ENCODE data around the gene LMF1.

LMF1 gene

GRCh38 chr16:881219-882097 is 89.3 kb downstream of the LMF1 start:
- DNase-seq (ENCODE audit: low read depth), result no peak

DNA sequence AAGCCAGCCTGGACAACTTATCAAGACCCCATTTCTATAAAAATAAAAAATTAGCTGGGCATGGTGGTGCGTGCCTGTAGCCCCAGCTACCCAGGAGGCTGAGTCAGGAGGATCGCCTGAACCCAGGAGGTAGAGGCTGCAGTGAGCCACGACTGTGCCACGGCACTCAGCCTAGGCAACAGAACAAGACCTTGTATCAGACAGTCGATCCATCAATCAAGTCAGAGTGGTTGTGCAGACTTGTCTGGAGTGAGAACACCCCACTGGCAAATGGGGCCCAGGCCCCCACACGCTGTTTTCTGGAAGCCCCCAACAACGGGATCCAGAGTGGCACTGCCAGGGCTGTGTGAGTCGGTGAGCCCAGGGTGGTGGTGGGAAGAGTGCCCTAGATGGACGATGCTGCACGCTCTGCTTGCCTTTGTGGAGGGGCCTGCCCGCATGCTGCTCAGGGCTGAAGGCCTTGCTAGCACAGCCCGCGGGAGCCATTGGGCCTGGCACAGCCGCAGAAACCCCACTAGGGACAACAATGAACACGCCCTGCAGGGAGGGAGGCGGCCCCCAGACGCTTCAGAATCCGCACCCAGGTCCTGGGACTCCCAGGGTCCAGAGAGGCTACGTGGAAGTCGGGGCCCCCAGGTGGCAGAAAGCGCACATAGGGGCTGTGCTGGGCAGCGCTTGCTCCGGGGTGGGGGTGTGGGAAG is 90.2 kb downstream of the LMF1 start:
- DNase-seq (ENCODE audit: low read depth), result no peak

DNA sequence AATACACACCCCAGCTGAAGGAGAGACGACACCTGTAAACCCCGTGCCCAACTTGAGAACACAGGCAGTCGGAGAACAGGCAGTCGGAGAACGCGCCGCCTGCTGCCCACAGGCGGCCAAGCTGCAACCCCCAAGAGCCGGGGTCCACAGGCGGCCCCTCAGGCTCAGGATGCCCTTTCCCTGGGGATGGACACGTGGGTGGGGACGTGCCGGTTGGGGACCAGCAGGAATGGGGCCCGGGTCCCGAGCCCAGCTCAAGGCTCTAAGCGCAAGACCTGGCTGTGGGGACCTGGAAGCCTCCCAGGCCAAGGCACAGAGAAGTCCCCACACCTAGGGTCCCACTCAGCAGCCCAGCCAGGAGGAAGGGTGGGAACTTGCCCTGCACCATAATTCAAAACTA is 90.8 kb downstream of the LMF1 start:
- DNase-seq (ENCODE audit: low read depth), result no peak

DNA sequence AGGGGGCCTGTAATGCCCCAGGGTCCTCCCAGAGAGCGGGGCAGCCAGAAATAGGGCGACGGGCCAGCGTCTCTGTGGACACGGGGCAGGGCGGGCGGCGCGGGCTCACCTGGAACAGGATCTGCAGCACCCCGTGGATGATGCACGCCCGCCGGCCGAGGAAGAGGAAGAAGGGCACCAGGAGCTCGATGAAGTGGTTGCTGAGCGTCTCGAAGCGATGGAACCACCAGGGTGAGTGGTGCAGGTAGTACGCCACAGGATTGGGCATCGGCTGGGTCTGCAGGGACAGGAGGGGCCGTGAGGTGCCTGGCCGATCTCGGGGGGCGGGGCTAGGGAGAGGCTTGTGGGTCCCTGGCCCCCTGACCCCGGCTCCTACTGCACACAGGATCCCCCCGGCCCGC is 91.3 kb downstream of the LMF1 start:
- no peak for DNase-seq (ENCODE audit: low read depth)

DNA sequence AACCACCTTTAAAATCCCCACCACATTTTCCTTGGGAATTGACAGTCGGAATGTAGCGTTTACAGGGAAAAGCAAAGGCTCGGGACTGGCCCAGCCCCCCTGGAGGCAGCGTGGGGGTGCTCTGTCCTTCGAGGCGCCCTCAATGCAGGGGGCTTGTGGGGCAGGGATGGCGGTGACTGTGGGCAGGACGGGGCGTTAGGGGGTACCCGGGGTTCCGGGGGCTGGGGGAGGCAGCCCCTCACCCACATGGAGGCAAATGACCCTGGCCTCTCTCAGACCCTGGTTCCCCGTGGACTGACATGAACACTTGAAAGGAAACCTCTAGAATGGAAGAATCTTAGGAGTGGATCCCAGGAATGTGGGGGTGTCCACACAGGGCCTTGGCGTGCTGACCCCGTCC is 91.9 kb downstream of the LMF1 start:
- DNase-seq (ENCODE audit: low read depth), result no peak

DNA sequence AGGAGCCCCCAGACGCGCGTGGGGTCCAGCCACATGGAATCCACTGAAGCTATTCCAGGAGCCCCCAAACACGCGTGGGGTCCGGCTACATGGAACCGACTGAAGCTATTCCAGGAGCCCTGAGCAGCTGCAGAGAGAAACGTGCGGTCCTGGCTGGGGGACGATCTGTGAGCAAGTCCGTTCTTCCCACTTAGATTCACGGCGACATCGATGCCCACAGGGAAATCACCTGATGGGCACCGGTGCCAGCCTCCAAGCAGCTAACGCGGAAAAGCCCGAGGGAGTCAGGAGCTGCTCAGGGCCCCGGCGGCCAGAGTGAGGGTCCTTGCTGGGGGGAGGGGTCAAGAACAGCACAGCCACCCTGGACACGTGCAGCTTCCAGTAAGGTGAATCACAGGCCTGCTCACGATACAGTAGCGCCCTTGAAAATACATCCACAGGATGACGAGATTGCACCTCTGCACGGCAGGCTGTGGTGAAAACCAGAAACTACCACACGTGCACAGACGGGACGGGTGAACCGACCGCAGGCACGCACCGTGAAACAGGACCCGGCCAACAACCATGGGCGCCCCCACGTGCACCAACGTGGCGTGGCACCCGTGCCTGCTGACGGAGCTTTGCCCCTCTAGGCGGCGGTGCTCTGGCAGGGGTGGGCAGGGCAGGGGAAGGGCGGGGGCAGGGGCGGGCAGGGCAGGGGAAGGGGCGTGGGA is 92.6 kb downstream of the LMF1 start:
- DNase-seq (ENCODE audit: low read depth), result no peak

DNA sequence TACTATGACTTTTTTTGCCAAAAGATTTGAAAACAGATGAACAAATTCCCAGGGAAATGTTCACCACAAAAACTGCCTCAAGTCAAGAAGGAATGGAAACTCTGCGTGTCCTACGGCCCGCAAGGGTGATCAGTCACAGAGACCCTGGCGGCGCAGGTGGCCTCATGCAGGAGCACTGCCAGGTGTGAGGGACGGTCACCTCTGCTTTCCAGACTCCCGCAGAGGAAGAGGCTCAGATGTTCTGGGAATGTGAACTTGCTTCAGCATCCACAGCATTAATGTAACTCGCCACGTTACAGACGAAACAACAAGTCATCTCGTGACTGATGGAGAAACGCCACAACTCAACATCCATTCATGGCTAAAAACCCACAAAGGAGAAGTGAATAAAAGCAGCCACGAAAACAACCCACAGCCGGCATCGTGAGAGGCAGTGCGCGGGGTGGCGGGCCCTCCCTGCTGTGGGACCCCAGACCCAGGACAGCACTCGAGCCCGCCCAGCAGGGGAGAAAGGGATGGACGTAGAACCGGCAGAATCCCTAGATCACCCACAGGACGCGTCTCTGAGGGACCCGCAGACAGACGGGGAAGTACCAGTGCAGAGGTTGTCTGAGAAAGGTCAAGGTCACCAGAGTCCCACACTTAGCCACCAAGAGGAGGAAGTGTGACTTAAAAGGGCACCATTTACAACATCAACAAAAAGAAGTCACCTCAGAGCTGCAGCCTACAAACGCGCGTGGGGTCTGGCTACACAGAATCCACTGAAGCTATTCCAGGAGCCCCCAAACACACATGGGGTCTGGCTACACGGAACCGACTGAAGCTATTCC is 93.3 kb downstream of the LMF1 start:
- DNase-seq (ENCODE audit: low read depth), result no peak

DNA sequence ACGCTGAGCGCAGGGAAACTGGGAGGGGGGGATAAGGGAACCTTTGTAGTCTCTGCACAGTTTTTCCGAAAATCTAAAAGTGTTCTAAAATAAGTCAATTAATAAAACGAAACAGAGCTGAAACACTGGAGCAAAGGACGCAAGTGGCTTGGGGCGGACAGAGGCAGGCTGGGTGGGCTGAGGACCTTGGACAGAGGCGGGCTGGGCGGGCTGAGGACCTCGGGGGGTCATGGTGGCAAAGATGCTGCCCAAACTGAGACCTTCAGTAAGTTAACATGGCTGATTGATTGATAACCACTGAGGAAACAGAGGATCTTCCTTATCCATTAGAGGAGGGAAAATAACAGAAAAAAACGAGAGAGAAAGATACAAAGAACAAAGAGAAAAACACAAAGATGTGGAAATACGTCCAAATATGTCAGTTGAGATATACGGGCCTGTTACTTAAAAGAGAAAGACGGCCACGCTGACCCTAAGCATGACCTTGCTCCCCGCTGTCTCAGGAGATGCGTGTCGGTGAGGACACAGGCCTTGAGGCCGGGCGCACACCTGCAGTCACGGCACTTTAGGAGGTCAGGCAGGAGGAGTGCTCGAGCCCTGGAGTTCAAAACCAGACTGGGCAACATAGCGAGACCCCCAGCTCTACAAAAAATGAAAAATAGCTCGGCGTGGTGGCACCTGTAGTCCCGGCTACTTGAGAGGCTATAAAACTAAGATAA is 94.1 kb downstream of the LMF1 start:
- DNase-seq (ENCODE audit: low read depth), result no peak

DNA sequence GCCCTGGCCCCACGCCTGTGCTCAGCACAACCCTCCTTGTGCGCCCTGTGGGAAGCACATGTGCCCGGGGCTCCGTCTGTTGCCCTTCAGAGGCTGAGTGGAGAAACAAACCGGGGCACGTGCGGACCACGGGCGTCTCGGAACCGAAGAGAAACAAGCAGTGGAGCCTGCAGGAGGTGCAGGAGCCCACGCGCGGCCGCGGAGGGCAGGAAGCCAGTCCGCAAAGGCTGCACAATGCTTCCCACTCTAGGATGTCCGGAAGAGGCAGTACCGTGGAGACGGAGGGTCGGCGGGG is 94.8 kb downstream of the LMF1 start:
- DNase-seq (ENCODE audit: low read depth), result no peak

DNA sequence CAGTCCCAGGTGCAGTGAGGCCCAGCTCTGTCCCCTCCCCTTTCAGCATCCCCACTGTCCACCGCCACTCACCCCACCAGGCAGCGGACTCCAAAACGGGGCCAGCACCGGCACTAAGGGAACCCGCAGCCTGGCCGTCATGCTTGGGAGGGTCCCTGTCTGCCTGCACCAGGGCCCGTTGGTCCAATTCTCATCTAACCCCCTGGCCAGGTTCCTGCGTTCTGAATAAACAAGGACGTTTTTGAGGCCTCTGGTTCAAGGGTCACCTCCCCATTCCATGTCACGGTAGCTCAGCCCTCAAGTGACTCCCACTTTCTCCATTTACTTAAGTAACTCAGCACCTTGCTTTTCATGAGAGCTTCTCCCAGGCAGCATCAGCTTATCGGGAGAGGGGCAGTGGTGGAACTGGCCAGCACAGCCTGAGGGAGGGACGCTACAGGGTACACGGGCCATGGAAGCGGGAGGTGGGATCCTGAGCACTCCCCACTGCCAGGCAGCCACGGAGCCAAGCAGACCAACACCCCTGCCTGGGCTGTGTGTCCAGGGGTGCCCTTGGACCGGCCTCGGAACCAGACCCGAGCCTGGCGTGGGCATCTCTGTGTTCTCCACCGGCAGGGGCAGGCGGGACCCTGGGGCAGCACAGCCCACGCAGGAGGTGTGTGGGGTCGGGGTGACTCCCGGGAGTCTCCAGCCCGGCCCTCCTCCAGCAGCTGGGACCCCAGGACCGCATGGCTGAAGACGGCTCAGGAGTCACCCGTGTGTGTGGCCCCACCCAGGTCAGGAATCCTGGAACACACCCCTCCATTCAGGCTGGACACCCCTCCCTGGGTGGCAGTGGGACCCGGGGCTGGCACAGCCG is 95.4 kb downstream of the LMF1 start:
- no peak for DNase-seq (ENCODE audit: low read depth)

DNA sequence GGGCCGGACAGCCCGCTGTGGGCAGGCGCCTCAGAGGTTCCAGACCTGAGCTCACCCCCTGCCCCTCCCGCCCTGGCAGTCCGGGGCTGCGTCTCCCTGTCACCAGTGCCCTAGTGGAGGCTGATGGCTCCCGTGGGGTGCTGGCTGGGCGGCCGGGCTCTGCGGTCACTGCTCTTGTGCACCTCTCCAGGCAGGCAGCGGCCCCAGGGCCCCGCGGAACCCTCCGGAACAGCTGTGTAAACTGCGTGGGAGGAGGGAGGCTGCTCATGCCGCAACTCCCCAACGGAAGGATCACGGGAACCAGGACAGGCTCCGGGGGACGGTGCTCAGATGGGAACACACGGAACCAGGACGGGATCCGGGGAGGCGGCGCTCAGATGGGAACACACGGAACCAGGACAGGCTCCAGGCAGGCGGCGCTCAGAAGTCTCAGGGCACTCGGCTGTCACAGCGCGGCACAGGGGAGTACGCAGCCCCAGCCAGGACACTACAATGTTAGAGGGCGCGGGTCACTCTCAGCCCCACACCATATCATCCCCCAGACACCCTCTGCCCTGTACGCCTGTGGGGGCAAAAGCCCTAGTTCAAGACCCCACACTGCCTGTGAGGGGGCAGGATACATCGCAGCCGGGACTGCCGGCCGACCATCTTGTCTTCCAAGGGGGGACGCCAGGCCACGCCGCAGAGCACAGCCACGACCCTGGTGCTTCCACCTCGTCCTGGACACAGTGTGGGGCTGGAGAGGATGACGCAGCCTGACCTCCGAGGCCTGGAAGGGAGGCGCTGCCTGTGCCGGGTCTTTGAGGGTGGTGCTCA is 96.2 kb downstream of the LMF1 start:
- DNase-seq (ENCODE audit: low read depth), result no peak

DNA sequence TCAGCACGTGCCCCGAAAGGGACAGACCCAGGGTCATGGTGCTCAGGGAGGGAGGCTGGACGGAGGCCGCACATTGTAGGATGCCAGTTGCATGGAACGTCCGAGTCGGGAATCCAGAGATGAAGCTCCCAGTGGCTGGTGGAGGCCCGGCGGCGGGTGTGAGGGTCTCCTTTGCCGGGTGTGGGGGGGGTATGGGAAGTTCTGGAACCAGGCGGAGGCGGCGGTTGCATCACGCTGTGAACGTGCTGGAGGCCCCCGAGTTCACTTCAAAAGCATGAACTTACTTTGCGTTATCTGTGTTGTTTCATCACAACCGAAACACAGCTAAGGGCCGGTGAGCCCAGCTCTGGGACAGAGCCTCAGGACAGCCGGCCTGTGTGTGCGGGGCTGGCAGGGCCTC is 96.9 kb downstream of the LMF1 start:
- no peak for DNase-seq (ENCODE audit: low read depth)

- no peak for DNase-seq (ENCODE audit: low read depth)
Observed at GRCh38 chr16:873243-873661, 97.5 kb downstream of the LMF1 start.

DNA sequence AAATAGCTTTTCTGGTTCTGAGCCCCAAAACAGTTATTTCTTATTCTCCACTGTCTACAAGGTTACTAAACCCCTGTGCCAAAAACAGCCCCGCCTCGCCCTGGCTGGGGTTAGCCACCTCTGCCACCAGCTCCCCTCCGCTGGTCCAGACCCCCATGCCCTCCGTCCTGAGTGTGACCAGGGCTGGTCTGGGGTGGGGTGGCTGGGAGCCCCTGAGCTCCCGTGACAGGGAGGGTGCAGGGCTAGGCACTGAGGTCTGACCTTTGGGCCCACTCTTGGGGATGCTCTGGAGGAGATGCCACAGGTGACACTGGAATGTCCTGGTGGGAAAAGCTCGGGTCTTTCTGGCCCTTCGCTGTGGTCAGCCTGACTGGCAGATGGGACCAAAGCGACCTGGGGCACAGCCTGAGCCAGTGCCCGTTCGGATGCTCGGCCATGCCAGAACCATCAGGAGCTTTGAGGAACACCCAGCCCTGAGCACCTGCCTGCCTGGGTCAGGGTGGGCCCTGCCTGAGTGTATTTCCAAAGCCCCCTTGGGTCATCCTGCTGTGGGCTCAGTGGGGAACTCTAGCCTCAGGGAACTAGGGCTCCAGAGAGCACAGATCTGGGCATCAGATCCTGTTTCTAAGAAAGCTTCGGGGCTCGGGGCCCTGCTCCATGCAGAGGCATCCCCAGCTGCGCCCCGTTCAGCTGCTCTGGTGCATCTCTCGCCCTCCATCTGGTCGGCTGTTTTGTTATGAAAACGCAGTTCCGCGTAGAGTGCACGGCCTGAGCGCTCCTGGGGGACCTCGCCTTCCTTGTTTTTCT is 98.1 kb downstream of the LMF1 start:
- no peak for DNase-seq (ENCODE audit: low read depth)

DNA sequence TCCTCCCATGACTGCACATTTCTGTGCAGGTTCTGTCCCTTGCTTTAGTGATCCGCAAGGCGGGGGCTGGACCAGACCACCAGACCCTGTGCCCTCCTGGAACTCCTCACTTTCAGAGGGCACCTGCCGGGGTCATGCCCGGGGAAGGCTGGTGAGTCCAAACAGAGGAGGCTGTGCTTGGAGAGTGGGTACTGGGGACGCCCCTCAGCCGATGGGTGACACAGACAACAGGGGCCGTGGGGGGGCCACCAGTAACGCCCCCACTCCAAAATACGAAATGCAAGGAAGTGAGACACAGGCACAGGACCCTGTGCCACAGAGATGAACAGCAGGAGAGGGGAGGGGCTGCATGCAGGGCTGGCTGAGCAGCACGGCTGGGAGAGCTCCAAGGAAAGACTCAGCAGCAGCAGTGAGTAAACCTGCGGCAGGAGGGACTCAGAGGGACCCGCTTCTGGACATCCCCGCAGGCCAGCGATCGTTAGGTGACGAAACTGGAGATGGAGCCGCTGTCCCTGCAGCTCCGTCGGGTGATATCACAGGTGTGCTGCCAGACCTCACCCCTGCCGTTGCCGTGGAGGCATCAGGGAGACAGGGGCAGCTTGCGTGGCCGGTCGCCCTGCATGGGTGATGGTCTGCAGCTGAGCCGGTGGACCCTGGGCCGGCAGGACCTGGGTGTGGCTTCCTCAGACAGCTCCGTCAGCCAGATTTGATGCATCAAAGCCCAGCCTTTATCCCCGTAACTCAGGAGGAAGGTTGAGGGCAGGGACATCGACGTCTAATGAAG is 99.0 kb downstream of the LMF1 start:
- DNase-seq (ENCODE audit: low read depth), result no peak

- DNase-seq (ENCODE audit: low read depth), result no peak
Observed at GRCh38 chr16:870856-871561, 99.8 kb downstream of the LMF1 start.

Data from fibroblast of gingiva (primary cell).